ENCODE results near the gene SYNC. TPM values are rescaled to one million over a fixed set of nuclear protein-coding genes. Genes with fewer than 3 reads are reported as not detected.

The SYNC gene
- total and polyA plus RNA-seq, 9 of the 15 experiments (the other 6 are each of a cell fraction or from before 2014, with no cell fraction given): 0.49 to 1.1 (median 0.87) TPM

- TF ChIP-seq REST (IDR thresholded peaks at IDR 0.05; ENCODE audit: borderline replicate concordance) (peak; percentile 49), REST (CRISPR knock-in tag; IDR thresholded peaks at IDR 0.05; ENCODE audit: low read depth) (no peak), ZNF740 (CRISPR knock-in tag; IDR thresholded peaks at IDR 0.05) (no peak; the same call in 1 of the 2 replicates), ZNF740 (tag; IDR thresholded peaks at IDR 0.05) (peak in 1 of 2 experiments; percentile 52; a peak in 2 of 4 replicates), ZBTB40 (IDR thresholded peaks at IDR 0.05) (peak; percentile 67; the same call in 1 of the 2 replicates), ZBTB40 (CRISPR knock-in tag; IDR thresholded peaks at IDR 0.05) (no peak), EP300 (IDR thresholded peaks at IDR 0.05; ENCODE audit: low read length) (no peak)
These were observed 39.0 kb upstream of the SYNC start (continued) for GRCh38 chr1:32741413-32742198.

Data from K562 (cell line).